ENCODE measurements around the gene UNC79. TPM values are rescaled to one million over a fixed set of nuclear protein-coding genes. Genes with fewer than 3 reads are reported as not detected.

Gene UNC79
- total RNA-seq, 1 donor from 2014 or later, result 2.2 TPM

DNA sequence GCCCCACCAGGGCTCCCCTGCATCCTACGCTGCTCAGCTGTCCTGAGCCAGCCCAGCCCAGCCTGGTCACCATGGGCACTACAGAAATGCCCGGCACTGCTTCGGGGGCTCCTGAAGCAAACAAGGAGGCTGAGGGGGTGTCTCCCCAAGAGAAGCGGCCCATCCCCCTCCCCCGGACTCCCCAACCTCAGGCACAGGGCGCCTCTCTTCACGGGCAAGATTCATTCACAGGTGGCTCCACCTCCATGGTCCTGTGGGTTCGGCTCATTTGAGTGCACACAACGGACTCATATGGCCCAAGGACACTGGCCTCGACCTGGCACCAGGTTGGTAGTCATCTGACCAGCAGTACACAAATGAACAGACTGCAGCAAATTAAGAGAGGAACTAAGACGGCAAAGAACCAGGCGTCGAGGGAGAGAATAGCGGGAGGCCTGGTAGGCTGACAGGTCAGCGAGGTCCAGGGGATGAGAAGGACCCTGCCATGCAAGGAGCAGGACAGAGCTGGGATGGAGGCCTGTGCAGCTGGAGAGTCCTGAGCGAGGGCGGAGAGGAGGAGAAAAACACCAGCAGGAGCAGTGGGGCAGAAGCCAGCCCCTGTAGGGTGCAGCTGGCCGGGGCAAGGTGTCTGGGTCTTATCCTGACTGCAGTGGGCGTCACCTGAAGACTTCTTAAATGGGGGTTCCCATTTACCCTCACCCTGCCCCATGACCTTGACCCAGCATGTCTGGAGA lies 297.3 kb downstream of the UNC79 start:
- no peaks in the 10 kb centered on the region for H3K9me3 ChIP-seq (ENCODE audit: low read depth)
- no peak for DNase-seq (ENCODE audit: low spot score)
- no peaks in the 10 kb centered on the region for H4K20me1 ChIP-seq (ENCODE audit: low read depth)
- H3K4me3 ChIP-seq, result no peak overlapping the region
- Mint-ChIP-seq H3K4me3 (no peak overlapping the region), H3K36me3 (no peaks in the 10 kb centered on the region), H3K27me3 (ENCODE audit: insufficient read depth, low read depth) (peaks cover 13% of the 10 kb centered on the region), H3K27ac (no peak overlapping the region), H3K4me1 (no peaks in the 10 kb centered on the region), H3K9me3 (no peaks in the 10 kb centered on the region)
- no peaks in the 10 kb centered on the region for H3K79me2 ChIP-seq (ENCODE audit: low read depth)
- no peaks in the 10 kb centered on the region for H3K36me3 ChIP-seq
- H3F3A ChIP-seq (ENCODE audit: low read depth), result no peaks in the 10 kb centered on the region
- no peak overlapping the region for H2AFZ ChIP-seq (replicated peaks)
- H3K27me3 ChIP-seq, result no peaks in the 10 kb centered on the region
- TF ChIP-seq EZH2phosphoT487 (IDR thresholded peaks at IDR 0.05) (no peak), EZH2 (IDR thresholded peaks at IDR 0.05) (no peak)
- TF ChIP-seq, protein P1, sequence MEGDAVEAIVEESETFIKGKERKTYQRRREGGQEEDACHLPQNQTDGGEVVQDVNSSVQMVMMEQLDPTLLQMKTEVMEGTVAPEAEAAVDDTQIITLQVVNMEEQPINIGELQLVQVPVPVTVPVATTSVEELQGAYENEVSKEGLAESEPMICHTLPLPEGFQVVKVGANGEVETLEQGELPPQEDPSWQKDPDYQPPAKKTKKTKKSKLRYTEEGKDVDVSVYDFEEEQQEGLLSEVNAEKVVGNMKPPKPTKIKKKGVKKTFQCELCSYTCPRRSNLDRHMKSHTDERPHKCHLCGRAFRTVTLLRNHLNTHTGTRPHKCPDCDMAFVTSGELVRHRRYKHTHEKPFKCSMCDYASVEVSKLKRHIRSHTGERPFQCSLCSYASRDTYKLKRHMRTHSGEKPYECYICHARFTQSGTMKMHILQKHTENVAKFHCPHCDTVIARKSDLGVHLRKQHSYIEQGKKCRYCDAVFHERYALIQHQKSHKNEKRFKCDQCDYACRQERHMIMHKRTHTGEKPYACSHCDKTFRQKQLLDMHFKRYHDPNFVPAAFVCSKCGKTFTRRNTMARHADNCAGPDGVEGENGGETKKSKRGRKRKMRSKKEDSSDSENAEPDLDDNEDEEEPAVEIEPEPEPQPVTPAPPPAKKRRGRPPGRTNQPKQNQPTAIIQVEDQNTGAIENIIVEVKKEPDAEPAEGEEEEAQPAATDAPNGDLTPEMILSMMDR (IDR thresholded peaks at IDR 0.05), result no peak
- no peak overlapping the region for H3K9ac ChIP-seq
- H3K4me1 ChIP-seq, result peaks cover under 1% of the 10 kb centered on the region
- H3K27ac ChIP-seq, result no peak overlapping the region
- no peak overlapping the region for H3K4me2 ChIP-seq

DNA sequence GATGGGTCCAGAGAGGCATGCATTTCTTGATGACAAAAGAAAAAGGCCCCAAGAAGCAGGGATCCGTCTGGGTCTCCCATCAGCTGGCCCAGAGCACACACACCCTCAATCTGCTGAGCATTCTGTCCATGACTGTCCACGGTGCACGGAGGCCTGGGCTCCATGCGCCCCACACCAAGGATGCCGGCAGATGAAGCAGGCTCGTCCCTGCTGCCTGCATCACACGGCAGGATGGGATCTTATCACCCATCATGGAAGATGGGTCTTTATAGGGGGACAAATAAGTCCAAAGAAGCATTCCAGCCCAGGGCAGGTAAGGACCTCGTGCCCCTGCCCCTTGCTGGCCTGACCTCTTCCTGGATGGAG lies 297.9 kb downstream of the UNC79 start:
- peaks cover 3% of the 10 kb centered on the region for H3K4me1 Mint-ChIP-seq
- no peak overlapping the region for H2AFZ ChIP-seq (replicated peaks)
- no peak for DNase-seq (ENCODE audit: low spot score)
- no peak overlapping the region for H3K9ac ChIP-seq
- peaks cover 13% of the 10 kb centered on the region for H3K27me3 Mint-ChIP-seq (ENCODE audit: insufficient read depth, low read depth)
- no peak overlapping the region for H3K4me3 Mint-ChIP-seq
- H3K4me2 ChIP-seq, result no peak overlapping the region
- no peaks in the 10 kb centered on the region for H3K36me3 Mint-ChIP-seq
- no peaks in the 10 kb centered on the region for H3F3A ChIP-seq (ENCODE audit: low read depth)
- no peaks in the 10 kb centered on the region for H3K9me3 Mint-ChIP-seq
- TF ChIP-seq EZH2 (IDR thresholded peaks at IDR 0.05) (no peak), EZH2phosphoT487 (IDR thresholded peaks at IDR 0.05) (no peak)
- TF ChIP-seq, protein P1 (IDR thresholded peaks at IDR 0.05), result no peak
- no peaks in the 10 kb centered on the region for H4K20me1 ChIP-seq (ENCODE audit: low read depth)
- no peak overlapping the region for H3K27ac Mint-ChIP-seq
- H3K36me3 ChIP-seq, result no peaks in the 10 kb centered on the region
- peaks cover 6% of the 10 kb centered on the region for H3K4me1 ChIP-seq
- no peaks in the 10 kb centered on the region for H3K9me3 ChIP-seq (ENCODE audit: low read depth)
- H3K27me3 ChIP-seq, result no peaks in the 10 kb centered on the region
- H3K79me2 ChIP-seq (ENCODE audit: low read depth), result no peaks in the 10 kb centered on the region
- no peak overlapping the region for H3K4me3 ChIP-seq
- H3K27ac ChIP-seq, result no peak overlapping the region

DNA sequence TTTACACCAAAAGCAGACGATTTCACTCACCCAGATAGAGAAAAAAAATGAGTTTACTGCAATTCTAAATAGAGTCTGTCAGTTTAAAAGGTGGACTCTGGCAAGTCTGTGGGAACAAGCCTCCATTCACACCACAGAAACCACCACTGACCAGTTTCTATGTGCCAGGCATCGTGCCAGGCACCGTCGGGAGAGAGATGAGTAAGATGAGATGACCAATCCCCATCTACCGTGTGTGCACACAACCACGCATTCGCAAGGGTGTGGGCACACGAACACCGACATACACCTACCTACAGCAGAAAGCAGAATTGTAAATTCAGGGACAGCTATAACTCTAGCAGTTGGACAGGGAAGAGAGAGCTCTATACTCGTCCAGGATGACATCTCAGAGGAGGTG lies 299.3 kb downstream of the UNC79 start:
- Mint-ChIP-seq H3K9me3 (no peaks in the 10 kb centered on the region), H3K4me1 (peaks cover 5% of the 10 kb centered on the region), H3K27me3 (ENCODE audit: insufficient read depth, low read depth) (peaks cover 11% of the 10 kb centered on the region), H3K36me3 (no peaks in the 10 kb centered on the region), H3K27ac (peak overlapping the region; percentile 63), H3K4me3 (no peak overlapping the region)
- peaks cover 11% of the 10 kb centered on the region for H3K4me1 ChIP-seq
- no peaks in the 10 kb centered on the region for H3K27me3 ChIP-seq
- no peaks in the 10 kb centered on the region for H3K36me3 ChIP-seq
- no peaks in the 10 kb centered on the region for H3K79me2 ChIP-seq (ENCODE audit: low read depth)
- no peaks in the 10 kb centered on the region for H3F3A ChIP-seq (ENCODE audit: low read depth)
- no peak overlapping the region for H3K4me2 ChIP-seq
- no peak overlapping the region for H3K4me3 ChIP-seq
- no peak overlapping the region for H3K27ac ChIP-seq
- no peak for DNase-seq (ENCODE audit: low spot score)
- H3K9me3 ChIP-seq (ENCODE audit: low read depth), result no peaks in the 10 kb centered on the region
- TF ChIP-seq, protein P1 (IDR thresholded peaks at IDR 0.05), result no peak
- TF ChIP-seq EZH2 (IDR thresholded peaks at IDR 0.05), result no peak
- TF ChIP-seq EZH2phosphoT487 (IDR thresholded peaks at IDR 0.05), result no peak
- H3K9ac ChIP-seq, result no peak overlapping the region
- no peak overlapping the region for H2AFZ ChIP-seq (replicated peaks)
- H4K20me1 ChIP-seq (ENCODE audit: low read depth), result no peaks in the 10 kb centered on the region
